ENCODE measurements around the gene PDE11A.
"Not testable (repeated sequence)": the region's sequence is repeated elsewhere in the genome, so short reads cannot be mapped to it uniquely, and the experiment has no call there.

Gene PDE11A

GRCh38 chr2:178008636-178009289 lies 63.8 kb downstream of the PDE11A start:
- no peak for DNase-seq (ENCODE audit: low read depth)

DNA sequence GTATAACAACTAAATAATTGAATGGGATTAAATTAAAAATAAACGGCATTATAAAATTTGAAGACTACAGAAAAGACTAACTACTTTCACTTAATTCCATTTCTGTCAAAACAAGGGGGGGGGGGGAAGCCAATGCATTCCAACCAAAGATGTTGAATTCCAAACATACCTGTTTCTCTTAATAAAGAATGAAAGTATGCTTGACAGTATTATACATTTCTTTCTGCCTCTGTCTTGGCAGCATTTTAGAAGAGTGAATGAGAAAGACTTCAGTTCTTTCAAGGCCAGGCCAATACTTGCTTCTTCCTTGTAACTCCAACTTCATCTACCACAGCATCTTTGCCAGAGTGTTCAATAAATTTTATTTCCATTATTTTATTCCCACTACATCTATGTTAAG lies 65.9 kb downstream of the PDE11A start:
- no peak for DNase-seq (ENCODE audit: low read depth)

GRCh38 chr2:178005756-178006155 lies 66.8 kb downstream of the PDE11A start:
- no peak for DNase-seq (ENCODE audit: low read depth)

- DNase-seq (ENCODE audit: low read depth): no peak
These were observed 70.5 kb downstream of the PDE11A start for GRCh38 chr2:178002038-178002437.

DNA sequence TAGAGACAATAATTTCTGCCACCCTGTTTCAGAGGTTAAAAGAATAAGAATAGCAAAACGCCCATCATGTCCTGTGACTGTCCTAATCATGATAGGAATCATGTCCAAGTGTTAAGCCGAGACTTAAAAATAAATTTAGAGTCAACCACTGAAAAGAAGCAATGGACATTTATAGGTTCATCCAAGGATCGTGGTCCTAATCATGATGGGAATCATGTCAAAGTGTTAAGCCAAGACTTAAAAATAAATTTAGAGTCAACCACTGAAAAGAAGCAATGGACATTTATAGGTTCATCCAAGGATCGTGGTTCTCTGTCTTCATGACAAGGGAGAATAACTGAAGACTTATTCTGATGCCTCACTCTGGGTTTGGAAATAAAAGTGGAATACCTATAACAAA lies 73.6 kb downstream of the PDE11A start:
- no peak for DNase-seq (ENCODE audit: low read depth)

GRCh38 chr2:177998006-177998405 lies 74.6 kb downstream of the PDE11A start:
- no peak for DNase-seq (ENCODE audit: low read depth)

DNA sequence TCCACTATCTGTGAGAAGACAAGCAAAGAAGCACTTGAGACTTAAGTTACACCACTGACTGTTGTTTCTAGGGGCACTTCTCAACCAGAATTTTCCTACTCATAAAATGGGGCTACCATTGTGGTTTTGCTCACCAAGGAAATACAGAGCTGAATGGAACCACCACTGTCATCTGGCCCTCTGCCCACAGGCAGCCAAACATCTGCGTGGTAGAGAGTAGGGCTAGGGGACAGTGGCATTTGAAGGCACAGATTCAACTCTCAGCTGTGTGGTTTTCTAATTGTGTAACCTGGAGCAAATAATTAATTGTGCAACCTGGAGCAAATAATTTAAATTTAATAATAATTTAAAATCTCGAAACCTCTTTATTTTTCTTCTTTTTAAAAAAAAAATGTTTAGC lies 79.6 kb downstream of the PDE11A start:
- no peak for DNase-seq (ENCODE audit: low read depth)

DNA sequence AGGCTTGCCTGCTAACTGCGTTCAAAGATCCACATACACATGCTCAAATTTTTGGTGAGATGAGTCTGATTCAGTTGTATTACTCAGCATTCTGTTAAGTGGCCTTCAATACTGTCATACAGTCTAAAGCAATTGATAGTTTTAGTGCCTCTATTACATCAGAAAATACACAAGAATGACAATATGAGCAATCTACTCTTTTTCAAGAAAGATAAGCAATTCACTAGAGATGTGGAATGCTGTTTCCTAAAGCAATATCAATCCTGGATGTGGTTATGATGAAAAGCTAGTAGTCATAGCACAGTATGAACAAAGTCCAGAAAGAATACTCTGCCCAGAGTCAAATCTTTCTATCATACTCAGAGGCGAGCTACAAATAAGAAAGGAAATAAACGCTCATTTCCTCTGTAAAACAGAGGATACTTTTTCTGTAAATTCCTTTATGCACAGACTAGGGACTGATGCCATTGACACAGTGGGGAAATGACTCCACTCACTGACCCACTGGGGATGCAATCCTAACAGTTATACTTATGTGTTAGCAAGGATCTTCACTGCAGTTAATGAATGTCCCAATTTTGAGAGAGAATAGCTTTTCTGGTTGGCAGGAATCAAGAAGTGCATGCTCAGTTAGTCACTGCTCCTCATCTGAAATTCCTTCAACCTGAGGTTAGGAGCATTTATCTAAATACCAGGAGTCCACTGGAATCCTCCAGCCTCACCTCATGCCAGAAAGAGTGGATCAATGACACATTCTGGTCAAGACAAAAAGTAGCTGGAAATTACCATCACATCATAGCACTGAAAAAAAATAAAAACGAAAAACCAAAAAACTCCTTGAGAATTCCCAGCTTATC lies 83.3 kb downstream of the PDE11A start:
- DNase-seq (ENCODE audit: low read depth): no peak

DNA sequence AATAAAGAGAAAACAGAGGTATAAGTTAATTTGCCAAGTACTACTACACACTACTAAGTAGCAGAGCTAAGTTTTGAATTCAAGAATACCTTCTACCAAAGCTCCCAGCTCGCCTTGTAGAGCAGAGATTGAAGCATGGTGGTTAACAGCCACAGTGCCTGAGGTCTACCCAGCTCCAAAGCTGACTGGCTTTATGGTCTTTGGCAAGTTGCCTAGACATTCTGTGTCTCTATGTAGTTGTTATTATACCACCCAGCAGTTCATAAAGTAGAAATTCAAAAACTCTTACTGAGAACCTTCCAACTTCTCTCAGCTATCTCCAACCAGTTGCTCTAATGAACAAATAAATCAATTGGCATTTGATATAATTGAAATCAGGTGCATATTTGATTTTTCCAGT lies 87.8 kb downstream of the PDE11A start:
- DNase-seq (ENCODE audit: low read depth): no peak

DNA sequence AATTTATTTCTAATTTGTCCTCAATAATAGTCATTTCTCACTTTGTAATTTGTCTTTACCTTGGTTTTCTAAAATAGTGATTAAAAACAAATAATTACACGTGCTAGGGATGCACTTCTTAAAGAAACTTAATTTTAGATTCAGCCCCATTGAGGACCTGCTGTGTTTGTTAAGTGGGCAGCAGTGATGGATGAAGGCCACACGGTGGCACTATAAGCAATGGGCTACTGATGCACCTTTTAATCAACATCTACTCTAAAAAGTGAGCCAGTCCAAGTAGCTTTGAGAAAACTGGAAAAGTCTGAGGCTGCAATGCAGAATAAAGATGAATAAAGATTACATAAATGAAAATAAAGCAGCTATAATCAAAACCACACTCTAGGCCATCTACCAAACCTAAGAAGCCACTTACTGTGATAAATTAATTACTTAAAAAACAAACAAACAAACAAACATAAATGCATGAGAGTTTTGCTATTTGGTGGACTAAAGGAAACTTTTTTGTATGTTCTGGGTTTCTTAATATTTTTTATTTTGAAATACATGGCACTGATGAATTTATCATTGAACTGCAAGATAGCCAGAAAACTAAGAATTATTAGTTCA lies 89.3 kb downstream of the PDE11A start:
- no peak for DNase-seq (ENCODE audit: low read depth)

GRCh38 chr2:177972782-177973181 lies 99.8 kb downstream of the PDE11A start:
- DNase-seq (ENCODE audit: low read depth): no peak

- no peak for DNase-seq (ENCODE audit: low read depth)
These were observed 100.5 kb downstream of the PDE11A start for GRCh38 chr2:177972123-177972522.

DNA sequence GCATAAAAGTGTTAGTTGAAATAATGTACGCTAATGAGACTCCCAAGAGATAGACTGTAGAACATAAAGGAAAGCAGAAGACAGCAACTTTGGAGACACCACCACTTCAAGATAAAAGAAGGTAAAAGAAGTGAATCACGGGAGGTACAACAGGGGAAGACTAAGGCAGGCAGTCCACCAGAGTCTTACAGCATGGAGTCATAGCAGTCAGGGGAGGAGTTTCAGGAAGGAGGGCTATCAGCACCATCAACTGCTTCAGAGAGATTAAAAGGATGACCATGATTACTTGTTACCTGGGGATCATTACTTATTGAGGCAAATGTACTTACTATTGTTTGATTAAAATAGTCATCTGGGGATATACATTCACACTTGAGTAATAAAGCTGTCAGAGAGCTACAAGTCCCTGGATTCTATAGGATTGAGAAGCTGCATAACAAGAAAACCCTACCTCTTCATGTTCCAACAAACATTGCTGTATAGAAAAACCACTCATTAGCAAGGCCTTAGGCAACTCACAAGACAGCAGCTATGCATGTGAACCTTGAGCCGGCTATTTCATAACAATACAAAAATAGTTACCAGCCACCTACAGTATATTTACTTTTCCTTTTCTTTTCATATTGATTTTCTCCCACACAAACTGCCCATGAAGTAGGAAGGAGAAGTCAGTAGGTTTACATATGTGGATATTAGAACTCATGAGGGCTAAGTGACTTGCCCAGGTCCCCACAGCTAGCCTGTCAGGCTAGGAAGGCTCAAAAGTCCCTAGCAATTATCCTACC lies 101.7 kb downstream of the PDE11A start:
- DNase-seq (ENCODE audit: low read depth): no peak

DNA sequence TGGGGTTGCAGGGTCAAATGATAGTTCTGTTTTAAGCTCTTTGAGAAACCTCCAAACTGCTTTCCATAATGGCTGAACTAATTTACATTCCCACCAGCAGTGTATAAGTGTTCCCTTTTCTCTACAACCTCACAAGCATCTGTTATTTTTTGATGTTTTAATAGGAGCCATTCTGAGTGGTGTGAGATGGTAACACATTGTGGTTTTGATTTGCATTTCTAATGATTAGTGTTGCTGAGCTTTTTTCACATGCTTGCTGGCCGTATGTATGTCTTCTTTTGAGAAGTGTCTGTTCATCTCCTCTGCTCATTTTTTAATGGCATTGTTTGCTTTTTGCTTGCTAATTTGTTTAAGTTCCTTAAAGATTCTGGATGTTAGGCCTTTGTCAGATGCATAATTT lies 107.7 kb downstream of the PDE11A start:
- DNase-seq (ENCODE audit: low read depth): no peak

GRCh38 chr2:177952151-177952550 lies 120.4 kb downstream of the PDE11A start:
- no peak for DNase-seq (ENCODE audit: low read depth)

DNA sequence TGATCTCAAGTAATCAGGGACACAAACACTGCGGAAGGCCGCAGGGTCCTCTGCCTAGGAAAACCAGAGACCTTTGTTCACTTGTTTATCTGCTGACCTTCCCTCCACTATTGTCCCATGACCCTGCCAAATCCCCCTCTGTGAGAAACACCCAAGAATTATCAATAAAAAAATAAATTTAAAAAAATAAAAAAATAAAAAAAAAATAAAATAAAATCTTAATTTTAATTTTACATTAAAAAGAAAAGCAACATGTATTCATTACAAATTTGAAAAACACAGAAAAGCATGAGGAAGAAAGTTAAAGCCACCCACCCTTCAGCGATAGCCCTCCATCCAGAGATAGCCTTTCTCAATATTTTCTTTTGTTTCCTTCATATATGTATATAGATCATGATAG lies 125.0 kb downstream of the PDE11A start:
- not testable (repeated sequence) for DNase-seq (ENCODE audit: low read depth)

DNA sequence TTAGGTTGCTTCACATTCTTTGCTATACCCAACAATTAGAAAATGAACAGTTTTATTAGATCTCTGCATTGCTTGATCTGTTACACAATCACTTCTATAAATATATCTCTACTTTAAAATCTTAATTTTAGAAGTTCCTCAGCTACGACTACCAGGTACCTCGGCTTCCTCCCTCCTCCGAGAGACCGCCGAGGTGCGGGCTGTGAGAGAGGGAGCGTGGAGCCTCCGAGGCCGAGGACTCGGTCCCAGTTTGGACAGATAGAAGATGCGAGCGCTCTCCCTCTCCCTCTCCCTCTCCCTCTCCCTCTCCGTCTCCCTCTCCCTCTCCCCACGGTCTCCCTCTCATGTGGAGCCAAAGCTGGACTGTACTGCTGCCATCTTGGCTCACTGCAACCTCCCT lies 128.0 kb downstream of the PDE11A start:
- not testable (repeated sequence) for DNase-seq (ENCODE audit: low read depth)

DNA sequence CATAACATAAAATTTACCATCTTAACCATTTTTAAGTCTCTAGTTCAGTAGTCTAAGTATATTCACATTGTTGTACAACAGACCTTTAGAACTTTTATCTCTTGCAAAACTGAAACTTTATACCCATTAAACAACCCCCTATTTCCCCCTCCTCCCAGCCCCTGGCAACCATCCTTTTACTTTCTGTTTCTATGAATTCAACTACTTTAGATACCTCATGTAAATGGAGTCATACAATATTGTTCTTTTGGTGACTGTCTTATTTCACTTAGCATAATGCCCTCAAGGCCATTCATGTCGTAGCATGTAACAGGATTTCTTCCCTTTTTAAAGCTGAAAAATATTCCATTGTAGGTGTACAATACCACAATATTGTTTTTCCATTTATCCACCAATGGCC lies 129.8 kb downstream of the PDE11A start:
- DNase-seq (ENCODE audit: low read depth): no peak

DNA sequence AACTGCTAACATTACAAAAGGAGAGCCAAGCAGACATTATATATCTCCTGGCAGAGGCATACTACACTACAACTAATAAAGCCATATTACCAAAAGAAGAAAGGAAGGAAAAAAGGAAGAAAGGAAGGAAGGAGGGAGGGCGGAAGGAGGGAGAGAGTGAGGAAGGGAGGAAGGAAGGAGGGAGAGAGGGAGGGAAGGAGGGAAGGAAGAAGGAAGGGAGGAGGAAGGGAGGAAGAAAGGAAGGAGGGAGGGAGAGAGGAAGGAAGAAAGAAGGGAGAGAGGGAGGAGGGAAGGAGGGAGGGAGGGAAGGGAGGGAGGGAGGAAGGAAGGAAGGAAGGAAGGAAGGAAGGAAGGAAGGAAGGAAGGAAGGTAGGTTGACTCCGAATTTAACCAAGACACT lies 133.4 kb downstream of the PDE11A start:
- no peak for DNase-seq (ENCODE audit: low read depth)

DNA sequence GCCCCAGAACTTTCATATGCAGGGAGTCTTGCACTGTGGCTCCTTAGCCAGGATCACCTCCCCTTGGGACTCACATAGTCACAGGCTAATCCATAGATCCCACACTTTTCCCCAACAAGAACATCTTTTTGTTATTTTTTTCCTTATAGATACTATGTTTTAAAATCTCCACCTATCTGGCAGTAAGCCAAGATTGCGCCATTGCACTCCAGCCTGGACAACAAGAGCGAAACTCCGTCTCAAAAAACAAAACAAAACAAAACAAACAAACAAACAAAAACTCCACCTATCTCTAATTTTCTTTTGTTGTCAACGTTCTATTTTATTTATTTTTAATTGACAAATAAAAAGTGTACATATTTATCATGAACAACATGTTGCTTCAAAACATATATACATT lies 141.7 kb downstream of the PDE11A start:
- DNase-seq (ENCODE audit: low read depth): no peak

DNA sequence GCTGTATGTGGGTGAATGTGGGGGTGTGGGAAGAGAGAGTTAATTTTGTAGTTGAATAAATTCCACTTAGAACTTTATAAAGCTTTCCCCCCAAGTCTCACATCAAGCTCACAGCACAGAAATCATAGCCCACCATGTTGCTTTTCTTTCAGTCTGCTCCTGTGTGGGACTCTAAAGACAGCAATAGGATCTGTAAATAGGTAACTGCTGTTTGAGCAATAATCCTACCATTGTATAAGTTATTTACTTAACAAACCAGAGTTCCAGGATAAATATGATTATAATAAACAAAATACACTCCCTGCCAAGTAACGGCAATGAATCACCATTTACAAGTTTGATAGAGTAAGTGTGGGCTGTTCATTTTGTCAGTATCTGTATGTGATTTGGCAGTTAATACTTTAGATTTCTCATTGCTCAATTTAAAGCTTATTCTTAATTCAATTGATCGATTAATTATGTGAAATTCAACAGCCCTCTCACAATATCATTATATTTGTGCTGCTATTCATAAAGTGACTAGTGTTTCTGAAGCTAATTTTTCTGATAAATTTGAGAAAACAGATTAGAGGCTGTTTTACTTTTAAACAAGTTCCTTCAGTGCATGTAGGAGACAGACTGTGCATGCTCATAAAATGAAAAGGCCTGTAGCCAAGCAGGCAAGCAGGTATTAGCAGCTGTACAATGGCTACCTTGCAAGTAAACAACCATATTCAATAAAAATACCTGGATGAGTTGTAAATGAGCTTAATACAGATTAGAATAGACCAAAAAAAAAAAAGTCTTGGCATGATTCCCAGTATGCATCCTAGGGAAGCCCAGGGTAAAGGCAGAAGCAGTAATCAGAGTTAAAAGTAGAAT lies 142.7 kb downstream of the PDE11A start:
- DNase-seq (ENCODE audit: low read depth): no peak

Measured in HS-27A (cell line).